ENCODE results near the gene CTDNEP1.

The CTDNEP1 gene

DNA sequence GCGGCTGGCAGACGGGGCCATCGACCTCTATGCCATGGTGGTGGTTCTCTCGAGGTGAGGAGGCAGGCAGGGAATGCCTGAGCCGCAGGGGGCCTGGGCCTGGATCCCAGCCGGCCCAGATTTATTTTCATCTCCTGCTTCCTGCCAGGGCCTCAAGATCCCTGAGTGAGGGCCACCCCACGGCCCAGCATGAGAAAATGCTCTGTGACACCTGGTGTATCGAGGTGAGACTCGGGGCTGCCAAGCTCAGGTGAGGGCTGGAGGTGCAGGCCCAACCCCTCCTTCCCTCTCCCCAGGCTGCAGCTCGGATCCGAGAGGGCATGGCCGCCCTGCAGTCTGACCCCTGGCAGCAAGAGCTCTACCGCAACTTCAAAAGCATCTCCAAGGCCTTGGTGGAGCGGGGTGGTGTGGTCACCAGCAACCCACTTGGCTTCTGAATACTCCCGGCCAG, 26.8 kb downstream of the CTDNEP1 start:
- Histone ChIP-seq H3K4me1 (ENCODE audit: control insufficient read depth, insufficient read depth, low read length) (peaks cover 9% of the 10 kb centered on the region; the same call in 1 of the 2 replicates), H3K4me3 (ENCODE audit: low read depth, low read length) (no peak overlapping the region), H3K9me3 (ENCODE audit: control insufficient read depth, insufficient read depth, low read depth, low read length) (no peaks in the 10 kb centered on the region), H3K27ac (ENCODE audit: low read depth, low read length) (no peak overlapping the region), H3K27me3 (ENCODE audit: control insufficient read depth, insufficient read depth, low read length) (no peaks in the 10 kb centered on the region), H3K36me3 (ENCODE audit: control insufficient read depth, insufficient read depth, low read length) (peaks cover 88% of the 10 kb centered on the region), H3K9ac (ENCODE audit: low read length) (no peak overlapping the region)

DNA sequence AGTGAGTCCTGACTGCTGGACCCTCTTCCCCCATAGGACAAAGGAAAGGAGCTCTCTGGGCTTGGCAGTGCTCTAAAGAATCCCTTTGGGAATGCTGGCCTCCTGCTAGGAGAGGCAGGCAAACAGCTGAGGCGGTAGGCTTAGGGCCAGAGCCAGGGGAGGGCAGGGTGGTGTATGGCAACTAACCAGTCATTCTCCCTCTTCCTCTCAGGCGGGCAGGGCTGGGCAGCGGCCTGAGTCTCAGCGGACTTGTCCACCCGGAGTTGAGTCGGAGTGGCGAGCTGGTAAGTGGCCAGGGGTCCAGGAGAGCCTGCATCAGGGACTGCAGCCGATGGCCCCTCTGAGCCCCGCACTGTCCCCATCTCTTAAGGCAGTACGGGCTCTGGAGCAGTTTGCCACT, 27.4 kb downstream of the CTDNEP1 start:
- no peaks in the 10 kb centered on the region for H3K9me3 ChIP-seq (ENCODE audit: control insufficient read depth, insufficient read depth, low read depth, low read length)
- peaks cover 82% of the 10 kb centered on the region for H3K36me3 ChIP-seq (ENCODE audit: control insufficient read depth, insufficient read depth, low read length)
- no peak overlapping the region for H3K9ac ChIP-seq (ENCODE audit: low read length)
- peaks cover 13% of the 10 kb centered on the region for H3K4me1 ChIP-seq (ENCODE audit: control insufficient read depth, insufficient read depth, low read length)
- H3K27me3 ChIP-seq (ENCODE audit: control insufficient read depth, insufficient read depth, low read length) = no peaks in the 10 kb centered on the region
- H3K4me3 ChIP-seq (ENCODE audit: low read depth, low read length) = no peak overlapping the region
- no peak overlapping the region for H3K27ac ChIP-seq (ENCODE audit: low read depth, low read length)

GRCh38 chr17:7223375-7223774, 28.2 kb downstream of the CTDNEP1 start:
- Histone ChIP-seq H3K36me3 (ENCODE audit: control insufficient read depth, insufficient read depth, low read length) (peaks cover 75% of the 10 kb centered on the region), H3K9ac (ENCODE audit: low read length) (no peak overlapping the region), H3K27ac (ENCODE audit: low read depth, low read length) (no peak overlapping the region)

GRCh38 chr17:7222972-7223292, 28.6 kb downstream of the CTDNEP1 start:
- Histone ChIP-seq H3K9me3 (ENCODE audit: control insufficient read depth, insufficient read depth, low read depth, low read length) (no peaks in the 10 kb centered on the region), H3K4me1 (ENCODE audit: control insufficient read depth, insufficient read depth, low read length) (peaks cover 24% of the 10 kb centered on the region), H3K4me3 (ENCODE audit: low read depth, low read length) (no peak overlapping the region), H3K36me3 (ENCODE audit: control insufficient read depth, insufficient read depth, low read length) (peaks cover 71% of the 10 kb centered on the region), H3K27ac (ENCODE audit: low read depth, low read length) (no peak overlapping the region), H3K27me3 (ENCODE audit: control insufficient read depth, insufficient read depth, low read length) (no peaks in the 10 kb centered on the region), H3K9ac (ENCODE audit: low read length) (no peak overlapping the region)

More at GRCh38 chr17:7223375-7223774, 28.2 kb downstream of the CTDNEP1 start:
- H3K4me1 ChIP-seq (ENCODE audit: control insufficient read depth, insufficient read depth, low read length) = peaks cover 19% of the 10 kb centered on the region
- no peaks in the 10 kb centered on the region for H3K27me3 ChIP-seq (ENCODE audit: control insufficient read depth, insufficient read depth, low read length)
- no peaks in the 10 kb centered on the region for H3K9me3 ChIP-seq (ENCODE audit: control insufficient read depth, insufficient read depth, low read depth, low read length)
- no peak overlapping the region for H3K4me3 ChIP-seq (ENCODE audit: low read depth, low read length)

DNA sequence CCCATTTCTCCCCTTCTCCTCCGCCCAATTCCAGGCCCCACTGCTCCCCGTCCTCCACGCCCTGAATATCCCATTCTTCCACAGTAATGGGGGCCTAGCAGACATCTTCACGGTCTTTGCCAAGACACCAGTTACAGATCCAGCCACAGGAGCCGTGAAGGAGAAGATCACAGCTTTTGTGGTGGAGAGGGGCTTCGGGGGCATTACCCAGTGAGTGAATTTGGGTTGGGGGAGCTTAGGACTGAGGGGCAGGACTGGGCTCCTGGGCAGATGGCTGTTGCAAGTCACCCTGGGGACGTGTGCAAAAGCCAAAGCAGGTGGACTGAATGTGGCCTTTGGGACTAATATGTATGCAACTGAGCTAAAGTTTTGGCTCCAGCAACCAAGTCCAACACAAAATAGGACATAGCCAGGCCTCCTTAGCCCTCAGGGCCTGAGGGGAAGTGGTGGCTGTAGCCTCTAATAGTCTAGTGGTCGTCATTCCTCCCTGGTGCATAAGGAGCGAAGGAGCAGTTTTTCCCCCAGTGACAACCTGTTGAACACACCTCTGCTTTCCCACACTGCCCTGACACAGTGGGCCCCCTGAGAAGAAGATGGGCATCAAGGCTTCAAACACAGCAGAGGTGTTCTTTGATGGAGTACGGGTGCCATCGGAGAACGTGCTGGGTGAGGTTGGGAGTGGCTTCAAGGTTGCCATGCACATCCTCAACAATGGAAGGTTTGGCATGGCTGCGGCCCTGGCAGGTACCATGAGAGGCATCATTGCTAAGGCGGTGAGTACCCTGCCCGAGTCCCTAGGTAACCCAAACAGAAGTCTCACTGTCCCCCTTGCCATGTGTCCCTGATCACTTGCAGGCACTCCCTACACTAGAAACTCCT, 29.2 kb downstream of the CTDNEP1 start:
- no peak overlapping the region for H3K9ac ChIP-seq (ENCODE audit: low read length)
- no peaks in the 10 kb centered on the region for H3K27me3 ChIP-seq (ENCODE audit: control insufficient read depth, insufficient read depth, low read length)
- H3K9me3 ChIP-seq (ENCODE audit: control insufficient read depth, insufficient read depth, low read depth, low read length) = no peaks in the 10 kb centered on the region
- no peak overlapping the region for H3K4me3 ChIP-seq (ENCODE audit: low read depth, low read length)
- no peak overlapping the region for H3K27ac ChIP-seq (ENCODE audit: low read depth, low read length)
- H3K36me3 ChIP-seq (ENCODE audit: control insufficient read depth, insufficient read depth, low read length) = peaks cover 65% of the 10 kb centered on the region
- H3K4me1 ChIP-seq (ENCODE audit: control insufficient read depth, insufficient read depth, low read length) = peaks cover 27% of the 10 kb centered on the region

DNA sequence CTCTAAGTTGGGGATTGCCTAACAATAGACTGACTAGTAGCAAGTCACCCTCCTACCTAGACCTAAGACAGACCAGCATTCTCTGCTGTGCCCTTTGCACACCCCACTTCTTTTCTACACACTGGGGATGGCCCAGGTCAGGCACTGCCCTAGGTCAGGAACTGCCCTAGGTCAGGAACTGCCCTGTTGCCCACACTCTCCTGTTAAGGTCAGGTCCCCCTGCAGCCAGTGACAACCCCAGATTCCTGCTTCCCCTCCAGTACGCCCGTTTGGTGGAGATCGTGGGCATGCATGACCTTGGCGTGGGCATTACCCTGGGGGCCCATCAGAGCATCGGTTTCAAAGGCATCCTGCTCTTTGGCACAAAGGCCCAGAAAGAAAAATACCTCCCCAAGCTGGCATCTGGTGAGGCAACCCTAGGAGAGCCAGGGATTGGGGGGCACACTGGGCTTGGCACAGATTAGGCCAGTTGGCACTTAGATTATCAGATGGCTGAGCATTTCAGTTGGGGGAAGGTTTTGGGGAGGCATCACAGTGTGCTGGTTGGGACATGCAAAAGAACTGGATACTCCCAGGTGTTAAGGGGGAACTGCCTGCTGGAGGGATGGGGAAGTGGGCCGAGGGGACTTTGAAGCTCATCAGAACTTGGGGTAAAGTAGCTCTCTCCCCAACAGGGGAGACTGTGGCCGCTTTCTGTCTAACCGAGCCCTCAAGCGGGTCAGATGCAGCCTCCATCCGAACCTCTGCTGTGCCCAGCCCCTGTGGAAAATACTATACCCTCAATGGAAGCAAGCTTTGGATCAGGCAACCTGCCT, 30.0 kb downstream of the CTDNEP1 start:
- no peaks in the 10 kb centered on the region for H3K9me3 ChIP-seq (ENCODE audit: control insufficient read depth, insufficient read depth, low read depth, low read length)
- no peak overlapping the region for H3K27ac ChIP-seq (ENCODE audit: low read depth, low read length)
- H3K4me1 ChIP-seq (ENCODE audit: control insufficient read depth, insufficient read depth, low read length) = peaks cover 32% of the 10 kb centered on the region
- H3K36me3 ChIP-seq (ENCODE audit: control insufficient read depth, insufficient read depth, low read length) = peaks cover 56% of the 10 kb centered on the region
- H3K4me3 ChIP-seq (ENCODE audit: low read depth, low read length) = 0 out of 2 replicates have a peak overlapping the region, but pooled peaks have one; percentile 90
- no peaks in the 10 kb centered on the region for H3K27me3 ChIP-seq (ENCODE audit: control insufficient read depth, insufficient read depth, low read length)
- no peak overlapping the region for H3K9ac ChIP-seq (ENCODE audit: low read length)

- Histone ChIP-seq H3K9me3 (ENCODE audit: control insufficient read depth, insufficient read depth, low read depth, low read length) (no peaks in the 10 kb centered on the region), H3K36me3 (ENCODE audit: control insufficient read depth, insufficient read depth, low read length) (peaks cover 49% of the 10 kb centered on the region), H3K27ac (ENCODE audit: low read depth, low read length) (peak overlapping the region; percentile 91), H3K27me3 (ENCODE audit: control insufficient read depth, insufficient read depth, low read length) (no peaks in the 10 kb centered on the region), H3K9ac (ENCODE audit: low read length) (peak overlapping the region; percentile 92), H3K4me1 (ENCODE audit: control insufficient read depth, insufficient read depth, low read length) (peaks cover 39% of the 10 kb centered on the region), H3K4me3 (ENCODE audit: low read depth, low read length) (peak overlapping the region; percentile 90)
Observed at GRCh38 chr17:7220593-7221277, 30.8 kb downstream of the CTDNEP1 start.

DNA sequence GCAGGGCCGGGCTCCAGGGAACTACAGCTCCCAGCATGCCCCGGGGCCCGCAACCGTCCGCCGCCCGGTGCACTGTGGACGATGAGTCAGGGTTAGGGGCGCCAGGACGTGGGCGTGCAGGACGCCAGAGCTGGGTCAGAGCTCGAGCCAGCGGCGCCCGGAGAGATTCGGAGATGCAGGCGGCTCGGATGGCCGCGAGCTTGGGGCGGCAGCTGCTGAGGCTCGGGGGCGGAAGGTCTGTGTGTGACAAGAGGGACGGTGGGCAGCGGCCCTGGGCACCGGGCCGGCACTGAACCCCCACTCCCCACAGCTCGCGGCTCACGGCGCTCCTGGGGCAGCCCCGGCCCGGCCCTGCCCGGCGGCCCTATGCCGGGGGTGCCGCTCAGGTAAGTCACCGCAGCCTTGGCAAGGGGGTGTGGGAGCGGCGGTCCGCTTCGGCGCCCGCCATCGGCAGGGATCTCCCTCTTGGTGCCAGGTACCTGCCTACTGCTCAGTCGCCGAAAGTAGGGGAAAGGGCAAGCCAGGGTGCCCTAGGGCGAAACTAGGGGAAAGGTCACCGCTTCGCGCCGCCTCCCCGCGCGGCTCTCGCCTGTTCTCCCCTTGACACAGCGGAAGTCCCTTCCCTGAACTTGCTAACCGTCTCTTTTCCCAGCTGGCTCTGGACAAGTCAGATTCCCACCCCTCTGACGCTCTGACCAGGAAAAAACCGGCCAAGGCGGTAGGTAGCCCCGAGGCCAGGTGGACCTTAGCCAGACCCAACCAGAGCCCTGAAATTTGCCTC, 31.5 kb downstream of the CTDNEP1 start, which contains the start of the genes ACADVL and DLG4:
Gene ACADVL, plus strand, starts transcription at position 127 of the 781 bp plus-strand sequence. Its CDS starts 47 bp downstream, at position 174.
Gene DLG4, minus strand, starts transcription at position 25 of the 781 bp plus-strand sequence.
- Histone ChIP-seq H3K9ac (ENCODE audit: low read length) (peak within 1 kb of the TSS; percentile 92), H3K4me3 (ENCODE audit: low read depth, low read length) (peak within 1 kb of the TSS; percentile 90), H3K9me3 (ENCODE audit: control insufficient read depth, insufficient read depth, low read depth, low read length) (no peaks in the 10 kb centered on the region), H3K36me3 (ENCODE audit: control insufficient read depth, insufficient read depth, low read length) (peaks cover 41% of the 10 kb centered on the region), H3K27ac (ENCODE audit: low read depth, low read length) (peak within 1 kb of the TSS; percentile 91), H3K27me3 (ENCODE audit: control insufficient read depth, insufficient read depth, low read length) (no peaks in the 10 kb centered on the region), H3K4me1 (ENCODE audit: control insufficient read depth, insufficient read depth, low read length) (peaks cover 44% of the 10 kb centered on the region)

- Histone ChIP-seq H3K36me3 (ENCODE audit: control insufficient read depth, insufficient read depth, low read length) (peaks cover 35% of the 10 kb centered on the region), H3K9ac (ENCODE audit: low read length) (peak overlapping the region; percentile 92), H3K27me3 (ENCODE audit: control insufficient read depth, insufficient read depth, low read length) (no peaks in the 10 kb centered on the region), H3K4me3 (ENCODE audit: low read depth, low read length) (peak overlapping the region; percentile 90), H3K9me3 (ENCODE audit: control insufficient read depth, insufficient read depth, low read depth, low read length) (no peaks in the 10 kb centered on the region), H3K4me1 (ENCODE audit: control insufficient read depth, insufficient read depth, low read length) (peaks cover 44% of the 10 kb centered on the region), H3K27ac (ENCODE audit: low read depth, low read length) (peak overlapping the region; percentile 91)
Observed at GRCh38 chr17:7219229-7219811, 32.2 kb downstream of the CTDNEP1 start.

- no peaks in the 10 kb centered on the region for H3K9me3 ChIP-seq (ENCODE audit: control insufficient read depth, insufficient read depth, low read depth, low read length)
- H3K4me1 ChIP-seq (ENCODE audit: control insufficient read depth, insufficient read depth, low read length) = peaks cover 44% of the 10 kb centered on the region
- no peak overlapping the region for H3K4me3 ChIP-seq (ENCODE audit: low read depth, low read length)
- no peak overlapping the region for H3K27ac ChIP-seq (ENCODE audit: low read depth, low read length)
- peaks cover 29% of the 10 kb centered on the region for H3K36me3 ChIP-seq (ENCODE audit: control insufficient read depth, insufficient read depth, low read length)
- no peaks in the 10 kb centered on the region for H3K27me3 ChIP-seq (ENCODE audit: control insufficient read depth, insufficient read depth, low read length)
- no peak overlapping the region for H3K9ac ChIP-seq (ENCODE audit: low read length)
Observed at GRCh38 chr17:7218758-7219157, 32.8 kb downstream of the CTDNEP1 start.

Data from HUES6 (cell line).